ENCODE results near the gene SALL4.
"Not testable (repeated sequence)": the region's sequence is repeated elsewhere in the genome, so short reads cannot be mapped to it uniquely, and the experiment has no call there.

SALL4 gene

GRCh38 chr20:51801122-51801822, 1.0 kb downstream of the SALL4 start:
- peak; percentile 69 for DNase-seq

GRCh38 chr20:51800872-51801121, 1.5 kb downstream of the SALL4 start:
- DNase-seq = peak; percentile 77

GRCh38 chr20:51800060-51800871, 2.1 kb downstream of the SALL4 start:
- peak; percentile 93 for DNase-seq

- DNase-seq = peak; percentile 46
These were observed 2.9 kb downstream of the SALL4 start for GRCh38 chr20:51799401-51799860.

GRCh38 chr20:51797357-51798025, 4.8 kb downstream of the SALL4 start:
- DNase-seq = peak; percentile 71

GRCh38 chr20:51796340-51796739, 6.0 kb downstream of the SALL4 start:
- no peak for DNase-seq

- no peak for DNase-seq
These were observed 9.4 kb downstream of the SALL4 start for GRCh38 chr20:51792960-51793359.

GRCh38 chr20:51791626-51792025, 10.7 kb downstream of the SALL4 start:
- no peak for DNase-seq

GRCh38 chr20:51790256-51790655, 12.1 kb downstream of the SALL4 start:
- no peak for DNase-seq

- no peak for DNase-seq
These were observed 12.9 kb downstream of the SALL4 start for GRCh38 chr20:51789434-51789833.

GRCh38 chr20:51788822-51789221, 13.5 kb downstream of the SALL4 start:
- DNase-seq = no peak

GRCh38 chr20:51784299-51784698, 18.0 kb downstream of the SALL4 start:
- no peak for DNase-seq

GRCh38 chr20:51778229-51778759, 24.0 kb downstream of the SALL4 start:
- DNase-seq = not testable (repeated sequence)

- no peak for DNase-seq
These were observed 27.1 kb downstream of the SALL4 start for GRCh38 chr20:51775241-51775640.

- no peak for DNase-seq
These were observed 30.1 kb downstream of the SALL4 start for GRCh38 chr20:51772236-51772635.

GRCh38 chr20:51769976-51770615, 32.2 kb downstream of the SALL4 start:
- no peak for DNase-seq

- peak; percentile 50 for DNase-seq
These were observed 33.4 kb downstream of the SALL4 start for GRCh38 chr20:51768759-51769517.

- peak; percentile 63 for DNase-seq
These were observed 34.2 kb downstream of the SALL4 start, which contains the start of gene ATP9A for GRCh38 chr20:51767867-51768758. Gene ATP9A (minus strand): TSS chr20:51768390. CDS start chr20:51768369, 21 bp downstream.

GRCh38 chr20:51766994-51767866, 35.1 kb downstream of the SALL4 start:
- peak; percentile 97 for DNase-seq

GRCh38 chr20:51765381-51765780, 36.9 kb downstream of the SALL4 start:
- not testable (repeated sequence) for DNase-seq

Data from NCI-H69 (cell line).